ENCODE measurements around the gene ZNF688. TPM values are rescaled to one million over a fixed set of nuclear protein-coding genes. Genes with fewer than 3 reads are reported as not detected.

Gene ZNF688
- total RNA-seq, 4 donors from 2014 or later = 15.9 to 22.1 (median 20.8) TPM

GRCh38 chr16:30581457-30581856 lies 9.9 kb upstream of the ZNF688 start:
- no peak for ATAC-seq
- peaks cover 0 to 52% (median 10%) of the 10 kb centered on the region in 3 donors for H3K4me1 ChIP-seq
- H3K9me3 ChIP-seq = no peaks in the 10 kb centered on the region
- H3K27ac ChIP-seq = no peak overlapping the region
- peaks cover 0 to 66% of the 10 kb centered on the region in 2 donors for H3K36me3 ChIP-seq
- TF ChIP-seq POLR2A (IDR thresholded peaks at IDR 0.05) = no peak
- no peak for TF ChIP-seq CTCF (IDR thresholded peaks at IDR 0.05)
- TF ChIP-seq POLR2AphosphoS5 (IDR thresholded peaks at IDR 0.05) = no peak
- no peak for TF ChIP-seq EP300 (IDR thresholded peaks at IDR 0.05)
- no peak overlapping the region for H3K4me3 ChIP-seq
- H3K27me3 ChIP-seq = no peaks in the 10 kb centered on the region
- WGBS, 2 donors (ENCODE audit: low coverage in 1 of 2) = 75 to 82% methylated on average over 2 to 7 of the region's 7 CpGs

GRCh38 chr16:30574678-30575077 lies 3.2 kb upstream of the ZNF688 start:
- TF ChIP-seq POLR2AphosphoS5 (IDR thresholded peaks at IDR 0.05) = no peak
- no peak for TF ChIP-seq POLR2A (IDR thresholded peaks at IDR 0.05)
- TF ChIP-seq CTCF (IDR thresholded peaks at IDR 0.05) = no peak
- TF ChIP-seq EP300 (IDR thresholded peaks at IDR 0.05) = no peak
- Histone ChIP-seq H3K4me3 (no peak overlapping the region), H3K9me3 (no peaks in the 10 kb centered on the region), H3K36me3 (peaks cover 0 to 32% of the 10 kb centered on the region in 2 donors), H3K4me1 (peaks cover 0 to 24% (median 19%) of the 10 kb centered on the region in 3 donors), H3K27ac (no peak overlapping the region), H3K27me3 (no peaks in the 10 kb centered on the region)
- no peak for ATAC-seq
- 79 to 100% methylated on average over 1 of the region's 1 CpG for WGBS, 2 donors (ENCODE audit: low coverage in 1 of 2)

GRCh38 chr16:30570636-30571444 lies 674 bp downstream of the ZNF688 start:
- Histone ChIP-seq H3K27me3 (no peaks in the 10 kb centered on the region), H3K4me3 (peak overlapping the region; percentile 72 to 78), H3K27ac (peak overlapping the region; percentile 91 to 99 (median 96)), H3K4me1 (peaks cover 0 to 30% (median 19%) of the 10 kb centered on the region in 3 donors), H3K9me3 (no peaks in the 10 kb centered on the region), H3K36me3 (peaks cover 0 to 5% of the 10 kb centered on the region in 2 donors)
- no peak for ATAC-seq
- TF ChIP-seq POLR2AphosphoS5 (IDR thresholded peaks at IDR 0.05) (no peak), POLR2A (IDR thresholded peaks at IDR 0.05) (no peak), EP300 (IDR thresholded peaks at IDR 0.05) (no peak), CTCF (IDR thresholded peaks at IDR 0.05) (no peak)
- 4 to 73% methylated on average over 1 to 4 of the region's 22 CpGs for WGBS, 2 donors (ENCODE audit: low coverage in 1 of 2)

- no peak for TF ChIP-seq EP300 (IDR thresholded peaks at IDR 0.05)
- TF ChIP-seq POLR2AphosphoS5 (IDR thresholded peaks at IDR 0.05) = no peak
- TF ChIP-seq CTCF (IDR thresholded peaks at IDR 0.05) = no peak
- no peak for TF ChIP-seq POLR2A (IDR thresholded peaks at IDR 0.05)
- WGBS, 2 donors (ENCODE audit: low coverage in 1 of 2) = 50 to 76% methylated on average over 4 to 8 of the region's 44 CpGs
- H3K36me3 ChIP-seq = peaks cover 0 to 5% of the 10 kb centered on the region in 2 donors
- peak overlapping the region in 1 of 2 donors; percentile 78 for H3K4me3 ChIP-seq
- peaks cover 0 to 30% (median 19%) of the 10 kb centered on the region in 3 donors for H3K4me1 ChIP-seq
- peak overlapping the region; percentile 91 to 99 (median 96) for H3K27ac ChIP-seq
- no peaks in the 10 kb centered on the region for H3K27me3 ChIP-seq
- ATAC-seq = no peak
- H3K9me3 ChIP-seq = no peaks in the 10 kb centered on the region
Observed at GRCh38 chr16:30569746-30570635, 1.5 kb downstream of the ZNF688 start.
